Measurements from ENCODE around the gene SIK1.
"Not testable (repeated sequence)": the region's sequence is repeated elsewhere in the genome, so short reads cannot be mapped to it uniquely, and the experiment has no call there.

SIK1 gene

GRCh38 chr21:43396788-43397438 is 30.0 kb downstream of the SIK1 start:
- DNase-seq (ENCODE audit: low spot score) = not testable (repeated sequence)

DNA sequence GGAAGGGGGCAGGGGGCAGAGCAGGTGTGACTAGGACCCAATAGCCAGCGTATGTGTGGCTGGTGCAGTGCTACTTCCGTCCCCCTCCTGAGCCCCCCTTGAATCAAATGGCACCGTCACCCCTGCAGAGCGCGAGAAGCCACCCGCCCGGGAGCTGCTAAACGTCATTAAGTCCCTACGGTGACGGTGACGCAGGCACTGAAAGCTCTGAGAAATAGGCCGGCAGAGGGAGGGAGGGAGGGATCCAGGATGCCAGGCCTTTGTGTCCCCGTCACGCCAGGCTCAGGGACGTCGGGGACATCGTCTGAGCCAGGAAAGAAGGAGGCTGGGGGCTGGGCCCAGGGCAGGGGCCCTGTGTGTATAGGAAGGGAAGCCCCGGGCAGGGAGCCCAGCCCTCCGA is 43.6 kb downstream of the SIK1 start:
- DNase-seq (ENCODE audit: low spot score) = not testable (repeated sequence)

DNA sequence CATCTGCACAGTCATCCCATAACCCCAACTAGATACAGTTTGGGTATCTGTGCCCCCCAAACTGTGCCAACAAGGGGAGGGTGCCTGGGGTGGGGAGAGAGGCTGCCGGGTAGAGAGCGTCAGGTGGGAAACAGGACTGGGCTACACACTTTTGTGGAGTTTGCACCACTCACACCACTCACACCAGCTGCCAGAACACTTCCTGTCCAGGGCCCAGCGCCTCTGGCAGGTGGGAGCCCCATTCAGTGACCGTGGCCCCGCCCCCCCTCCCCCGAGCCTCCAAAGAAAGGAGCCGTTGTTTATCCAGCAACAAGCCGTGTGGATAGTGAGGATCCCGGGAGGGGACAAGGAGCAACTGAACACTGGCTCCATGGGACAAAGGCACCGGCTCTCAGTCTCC is 44.0 kb downstream of the SIK1 start:
- DNase-seq (ENCODE audit: low spot score) = not testable (repeated sequence)

DNA sequence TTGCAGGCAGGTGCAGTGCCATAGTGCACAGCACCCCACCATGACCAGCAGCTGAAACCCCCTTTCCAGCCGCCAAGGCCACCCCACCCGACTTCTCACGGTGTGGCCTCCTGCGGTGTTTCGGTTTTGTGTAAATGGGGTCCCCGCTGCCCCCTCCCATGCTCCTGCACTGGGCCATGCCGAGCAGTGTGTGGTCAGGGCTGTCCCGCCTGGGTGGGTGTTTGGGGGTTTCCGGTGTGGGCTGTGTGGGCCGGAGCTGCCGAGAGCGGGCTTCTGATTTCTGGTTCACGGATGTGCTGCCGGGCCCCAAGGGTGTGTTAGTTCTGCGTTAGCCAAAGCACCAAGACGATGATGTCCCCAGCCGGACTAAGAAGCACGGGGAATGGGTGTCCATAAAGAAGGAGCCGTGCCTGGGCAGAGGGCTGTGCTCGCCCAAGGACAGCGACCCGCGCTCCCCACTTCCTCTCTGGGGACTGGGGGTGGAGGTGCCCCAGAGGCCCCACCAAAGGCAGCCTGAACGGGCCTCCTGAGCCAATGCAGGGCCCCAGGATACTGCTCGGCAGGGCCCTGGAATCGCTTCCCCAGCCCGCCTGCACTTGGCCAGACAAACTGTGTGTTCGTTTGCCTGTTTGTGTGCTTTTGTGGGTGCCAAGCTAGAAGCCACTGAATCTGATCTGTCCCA is 45.9 kb downstream of the SIK1 start:
- not testable (repeated sequence) for DNase-seq (ENCODE audit: low spot score)

DNA sequence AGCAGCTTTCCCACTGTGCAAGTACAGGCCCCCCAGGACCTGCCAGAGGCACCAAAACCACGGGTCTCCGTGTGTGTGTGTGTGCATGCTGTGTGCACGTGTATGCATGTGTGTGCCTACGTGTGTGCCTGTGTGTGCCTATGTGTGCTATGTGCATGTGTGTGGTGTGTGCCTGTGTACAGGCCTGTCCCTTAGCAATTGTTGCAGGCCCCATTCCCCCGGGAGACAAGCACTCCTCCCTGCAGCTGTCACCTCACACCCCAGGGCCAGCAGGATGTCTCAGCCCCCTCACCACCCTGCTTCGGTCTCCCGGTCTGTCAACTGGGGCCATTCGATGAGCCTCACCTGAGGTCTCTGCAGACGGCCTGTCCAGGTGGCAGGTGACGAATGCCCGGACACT is 46.6 kb downstream of the SIK1 start:
- not testable (repeated sequence) for DNase-seq (ENCODE audit: low spot score)

DNA sequence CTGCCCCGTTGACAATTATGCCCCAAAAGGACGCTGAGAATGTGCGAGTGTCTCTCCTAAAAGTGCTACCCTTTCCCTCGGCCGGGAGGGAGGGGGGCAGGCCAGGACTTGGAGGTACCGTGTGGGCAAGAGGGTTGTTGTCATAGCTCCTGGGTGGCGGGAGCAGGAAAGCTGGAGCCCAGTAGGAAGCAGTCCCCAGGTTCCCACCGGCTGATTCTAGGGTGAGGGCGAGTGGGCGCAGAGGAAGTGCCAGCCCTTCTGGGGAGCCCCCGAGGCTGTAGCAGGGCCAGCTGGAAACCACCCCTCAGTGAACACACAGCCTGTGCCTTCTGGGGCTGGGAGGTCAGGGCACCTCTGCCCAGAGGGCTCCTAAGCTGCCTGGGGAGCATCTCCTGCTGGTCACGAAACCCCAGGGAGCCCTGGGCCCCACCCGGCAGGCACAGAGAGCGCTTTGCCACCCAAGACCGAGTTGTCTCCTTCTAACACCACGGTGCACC is 47.3 kb downstream of the SIK1 start:
- DNase-seq (ENCODE audit: low spot score) = not testable (repeated sequence)

DNA sequence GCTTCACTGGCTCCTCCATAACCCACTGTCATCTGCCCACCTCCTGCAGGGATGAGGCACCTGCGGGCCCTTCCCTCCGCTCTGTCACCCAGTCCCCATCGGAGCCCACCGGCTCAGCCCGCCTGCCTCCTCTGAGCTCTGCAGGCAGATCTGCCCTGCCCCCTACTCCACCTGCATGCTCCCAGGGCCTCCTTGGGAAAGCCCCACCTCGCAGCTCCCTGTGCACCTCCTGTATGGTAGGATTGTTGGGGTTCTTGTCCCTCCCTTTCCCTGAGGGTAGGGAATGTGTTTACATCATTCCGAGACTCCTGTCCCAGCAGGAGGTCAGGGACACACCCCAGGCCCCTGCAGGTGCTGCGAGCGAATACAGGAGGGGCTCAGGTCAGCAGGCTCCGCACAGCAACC is 50.5 kb downstream of the SIK1 start:
- no peak for DNase-seq (ENCODE audit: low spot score)

- no peak for DNase-seq (ENCODE audit: low spot score)
Observed at GRCh38 chr21:43375837-43376477, 51.0 kb downstream of the SIK1 start.

GRCh38 chr21:43375006-43375836 is 51.7 kb downstream of the SIK1 start:
- no peak for DNase-seq (ENCODE audit: low spot score)

GRCh38 chr21:43374228-43374885 is 52.6 kb downstream of the SIK1 start:
- DNase-seq (ENCODE audit: low spot score) = no peak

DNA sequence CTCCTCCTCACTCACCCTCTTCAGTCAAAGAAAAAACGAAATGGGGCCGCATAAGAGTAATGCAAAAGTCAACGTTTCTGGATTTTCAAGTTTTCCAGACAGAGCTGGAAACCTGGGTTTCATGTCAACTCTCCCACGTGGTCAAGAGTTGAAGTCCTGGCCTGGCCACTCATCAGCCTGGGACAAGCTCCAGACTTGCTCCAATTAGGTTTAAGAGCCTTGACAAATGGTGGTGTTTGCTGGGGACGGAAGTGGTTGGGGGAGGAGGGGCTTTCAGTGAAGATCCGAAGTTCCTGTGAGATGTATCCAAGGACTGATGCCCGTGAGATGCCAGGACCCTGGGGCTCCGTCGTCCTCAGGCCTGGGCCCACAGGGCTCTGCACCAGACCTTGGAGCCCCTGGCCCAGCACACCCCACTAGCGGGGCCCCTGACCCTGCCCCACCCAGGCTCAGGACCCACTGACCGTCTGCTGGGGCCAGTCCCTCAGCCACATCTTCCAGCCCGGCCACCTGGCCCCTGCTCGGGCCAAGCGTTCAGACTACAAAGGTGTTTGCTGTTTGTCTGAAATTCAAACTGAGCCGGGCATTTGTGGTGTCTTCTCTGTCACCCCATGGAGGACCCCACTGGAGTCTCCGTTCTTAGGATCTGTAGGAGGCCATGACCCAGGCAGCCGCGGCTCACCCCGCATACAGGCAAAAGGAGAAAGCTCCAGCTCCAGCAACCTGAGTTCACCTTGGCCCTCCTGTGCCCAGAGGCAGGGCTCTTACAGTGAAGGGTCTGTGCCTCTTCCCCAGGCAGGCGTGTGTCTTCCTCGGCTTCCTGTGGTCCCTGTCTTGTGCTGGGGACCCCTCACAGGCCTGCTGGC is 53.3 kb downstream of the SIK1 start:
- no peak for DNase-seq (ENCODE audit: low spot score)

- no peak for DNase-seq (ENCODE audit: low spot score)
Observed at GRCh38 chr21:43372663-43373361, 54.1 kb downstream of the SIK1 start.

GRCh38 chr21:43371786-43372185 is 55.1 kb downstream of the SIK1 start:
- DNase-seq (ENCODE audit: low spot score) = no peak

DNA sequence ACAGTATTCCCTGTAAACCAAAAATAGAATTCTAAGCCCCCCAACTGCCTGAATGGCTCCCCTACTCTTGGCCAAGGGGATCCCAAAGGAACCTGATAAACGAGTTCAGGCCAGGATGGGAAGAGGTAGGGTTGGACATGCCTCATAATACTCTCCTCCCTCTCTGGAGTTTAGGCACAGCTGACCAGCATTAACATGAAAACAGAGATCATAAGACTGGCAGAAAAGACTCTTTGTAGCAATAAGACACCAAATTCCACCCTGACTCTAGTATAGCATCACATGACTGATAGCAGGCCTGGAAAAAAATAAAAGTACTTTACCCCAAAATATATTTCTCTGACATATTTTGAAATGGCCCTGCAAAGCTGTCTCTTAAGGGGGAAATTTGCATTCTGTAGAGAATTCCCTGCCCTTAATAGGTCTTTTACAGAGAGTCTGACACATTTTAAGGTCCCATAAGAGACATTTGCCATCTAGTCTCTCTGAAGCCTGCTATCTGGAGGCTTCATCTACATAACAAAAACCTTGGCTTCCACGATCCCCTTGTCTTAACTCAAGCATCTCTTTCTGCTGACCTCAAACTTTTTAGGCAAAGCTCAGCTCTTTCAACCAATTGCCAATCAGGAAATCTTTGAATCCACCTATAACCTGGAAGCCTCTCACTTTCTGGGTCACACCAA is 55.9 kb downstream of the SIK1 start:
- no peak for DNase-seq (ENCODE audit: low spot score)

DNA sequence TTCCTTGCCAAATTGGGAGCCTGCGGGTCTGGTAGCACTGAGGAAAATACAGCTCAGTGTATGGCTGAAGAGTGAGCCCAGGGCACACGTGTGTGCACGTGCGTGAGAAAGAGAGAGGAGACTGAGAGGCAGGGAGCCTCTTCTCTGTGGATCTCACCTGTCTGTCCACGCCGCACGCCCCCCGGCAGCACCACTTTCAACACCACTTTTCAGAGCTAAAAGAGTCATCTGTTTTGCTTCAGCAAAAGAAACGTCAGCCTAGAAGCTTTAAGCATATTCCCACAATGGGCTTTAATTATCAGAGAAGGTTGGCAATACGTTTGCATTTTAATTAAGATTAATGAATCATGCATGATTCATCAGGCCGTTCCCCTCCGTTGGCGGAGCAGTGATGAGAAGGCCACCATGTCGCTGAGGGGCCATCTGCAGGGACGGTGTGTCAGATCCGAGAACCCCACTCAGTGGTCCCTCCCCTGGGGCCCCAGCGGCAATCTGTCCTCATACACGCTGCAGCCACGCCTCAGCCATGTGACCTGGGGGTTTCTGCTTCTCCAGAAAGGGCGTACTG is 56.8 kb downstream of the SIK1 start:
- DNase-seq (ENCODE audit: low spot score) = no peak

GRCh38 chr21:43369596-43370090 is 57.3 kb downstream of the SIK1 start:
- no peak for DNase-seq (ENCODE audit: low spot score)

DNA sequence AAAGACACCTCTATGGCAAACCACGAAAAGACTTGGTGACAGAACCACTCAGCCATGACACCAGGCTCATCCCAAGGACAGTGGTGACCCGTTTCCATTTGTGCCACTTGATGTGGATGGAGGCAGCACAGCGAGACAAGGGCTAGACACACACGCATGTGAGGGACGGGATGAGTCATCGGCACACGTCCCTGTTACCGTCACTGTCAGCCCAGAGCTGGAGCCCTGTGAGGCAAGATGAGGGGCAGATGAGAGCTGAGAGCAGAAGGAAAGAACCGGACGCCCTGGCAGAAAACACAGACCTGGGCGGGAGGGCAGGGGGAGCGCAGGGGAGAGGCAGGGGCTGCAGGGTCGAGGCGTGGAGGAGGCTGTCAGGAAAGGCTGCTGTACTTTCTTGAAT is 57.8 kb downstream of the SIK1 start:
- no peak for DNase-seq (ENCODE audit: low spot score)

DNA sequence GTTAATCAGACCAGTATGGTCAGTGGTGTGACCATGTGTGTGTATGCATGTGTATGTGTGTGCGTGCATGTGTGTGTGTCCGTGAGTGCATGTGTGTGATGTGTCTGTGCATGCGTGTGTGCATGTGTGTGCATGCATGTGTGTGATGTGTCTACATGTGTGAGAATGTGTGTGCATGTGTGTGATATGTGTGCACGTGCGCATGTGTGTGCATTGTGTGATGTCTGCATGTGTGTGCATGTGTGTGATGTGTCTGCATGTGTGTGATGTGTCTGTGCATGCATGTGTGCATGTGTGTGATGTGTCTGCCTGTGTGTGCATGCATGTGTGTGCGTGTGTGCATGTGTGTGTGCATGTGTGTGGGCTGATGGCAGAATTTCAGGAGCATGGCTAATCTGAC is 58.2 kb downstream of the SIK1 start:
- no peak for DNase-seq (ENCODE audit: low spot score)

- no peak for DNase-seq (ENCODE audit: low spot score)
Observed at GRCh38 chr21:43367859-43368258, 59.1 kb downstream of the SIK1 start.
